Transverse colon (tissue), 4 donors: ENCODE data around the gene UVRAG. TPM values are rescaled to one million over a fixed set of nuclear protein-coding genes. Genes with fewer than 3 reads are reported as not detected.
"Not testable (repeated sequence)": the region's sequence is repeated elsewhere in the genome, so short reads cannot be mapped to it uniquely, and the experiment has no call there.

Experiments
- DNase-seq: peaks from one replicate; pipeline ENCODE4 v3.0.0-alpha.2; 2019
- H3K27ac ChIP-seq, 4 donors: fragments of 200-600 bp; sonication (generic); 2 replicates each; pipeline ENCODE4 v1.5.1; 2016 to 2018; ENCODE audit warnings: inconsistent platforms in 4 of 4
- H3K27me3 ChIP-seq: fragments of 200-600 bp; sonication (generic); 2 replicates; pipeline ENCODE4 v1.5.1; 2017; ENCODE audit warnings: inconsistent platforms
- H3K36me3 ChIP-seq, 4 donors: fragments of 200-600 bp; sonication (generic); 2 replicates each; pipeline ENCODE4 v1.5.1; 2017 to 2019; ENCODE audit warnings: inconsistent platforms in 4 of 4
- H3K4me1 ChIP-seq, 4 donors: fragments of 200-600 bp; sonication (generic); 2 replicates each; pipeline ENCODE4 v1.5.1; 2017 to 2020; ENCODE audit warnings: inconsistent platforms in 4 of 4
- H3K4me3 ChIP-seq, 4 donors: fragments of 200-600 bp; sonication (generic); 1 replicate in 1 of 4; 2 replicates in 3 of 4; pipeline versions ENCODE4 v1.5.1 to v1.6.1; 2017 to 2019; ENCODE audit warnings: inconsistent platforms in 4 of 4
- H3K9me3 ChIP-seq, 2 donors: fragments of 200-600 bp; sonication (generic); 2 replicates each; pipeline ENCODE4 v1.5.1; 2017 to 2019; ENCODE audit warnings: inconsistent platforms in 2 of 2
- CTCF ChIP-seq, 5 experiments: fragments of 200-600 bp in 3 of 5; fragments of 450-650 bp in 2 of 5; sonication (generic) in 3 of 5; IDR thresholded peaks; 1 replicate in 2 of 5; 2 replicates in 3 of 5; pipeline ENCODE4 v1.5.1; 2016 to 2017; ENCODE audit warnings: antibody characterized with exemption in 5 of 5, inconsistent platforms in 3 of 5, mild to moderate bottlenecking in 2 of 5, moderate library complexity in 1 of 5
- EP300 ChIP-seq: sonication (generic); formaldehyde crosslinking; IDR thresholded peaks from one replicate; pipeline ENCODE4 v1.6.1; 2017; ENCODE audit warnings: antibody characterized with exemption, low read depth
- POLR2A ChIP-seq: fragments of 450-650 bp; IDR thresholded peaks from one replicate; pipeline ENCODE4 v1.6.1; 2016; ENCODE audit warnings: antibody characterized with exemption, mild to moderate bottlenecking, moderate library complexity
- POLR2AphosphoS5 ChIP-seq, 3 donors: sonication (generic); formaldehyde crosslinking; IDR thresholded peaks; one replicate each; pipeline ENCODE4 v1.6.1; 2016; ENCODE audit warnings: antibody characterized with exemption in 3 of 3
- WGBS, 2 donors: methylation state at CpG; one replicate each; pipeline ENCODE4 v1.1.5; 2018; ENCODE audit warnings: low coverage in 1 of 2; 5-methylcytosine and 5-hydroxymethylcytosine counted together
- in situ Hi-C, 4 donors: fragments of 200-750 bp; cut with MboI; loops; one replicate each; pipeline versions ENCODE4 v1.15.0 to v1.15.1; 2017; ENCODE audit warnings: low sequenced_read_pairs in 3 of 4, low pct_ligation_motif_present in 1 of 4, low pct_unique_long_range_greater_than_20kb in 1 of 4
- intact Hi-C: fragments of 100-400 bp; cut with DNase I; formaldehyde crosslinking; loops from one replicate; pipeline ENCODE4 v1.15.1; 2023; ENCODE audit warnings: low total_unique reads
- total RNA-seq, 4 donors: library from RNA; depleted of rRNA; stranded (reverse); fragments of >200 nt; gene quantifications; one replicate each; pipeline ENCODE4 v1.1.0, GENCODE V29; 2016

UVRAG gene
- total RNA-seq, 4 donors from 2014 or later: 12.7 to 34.6 (median 19.3) TPM

GRCh38 chr11:76051937-76052336 is 236.9 kb downstream of the UVRAG start:
- Histone ChIP-seq H3K27ac (no peak overlapping the region), H3K4me1 (peaks cover 0 to 10% (median 0%) of the 10 kb centered on the region in 4 donors), H3K4me3 (no peak overlapping the region), H3K27me3 (no peaks in the 10 kb centered on the region), H3K9me3 (no peaks in the 10 kb centered on the region), H3K36me3 (no peaks in the 10 kb centered on the region)
- in situ Hi-C loops: no loop called here
- no peak for DNase-seq
- no peak for TF ChIP-seq EP300
- TF ChIP-seq POLR2A: no peak
- no peak for TF ChIP-seq CTCF (IDR thresholded peaks at IDR 0.05)
- TF ChIP-seq POLR2AphosphoS5 (IDR thresholded peaks at IDR 0.05): no peak
- 80 to 95% methylated on average over 2 of the region's 2 CpGs for WGBS, 2 donors
- intact Hi-C loops: no loop called here

DNA sequence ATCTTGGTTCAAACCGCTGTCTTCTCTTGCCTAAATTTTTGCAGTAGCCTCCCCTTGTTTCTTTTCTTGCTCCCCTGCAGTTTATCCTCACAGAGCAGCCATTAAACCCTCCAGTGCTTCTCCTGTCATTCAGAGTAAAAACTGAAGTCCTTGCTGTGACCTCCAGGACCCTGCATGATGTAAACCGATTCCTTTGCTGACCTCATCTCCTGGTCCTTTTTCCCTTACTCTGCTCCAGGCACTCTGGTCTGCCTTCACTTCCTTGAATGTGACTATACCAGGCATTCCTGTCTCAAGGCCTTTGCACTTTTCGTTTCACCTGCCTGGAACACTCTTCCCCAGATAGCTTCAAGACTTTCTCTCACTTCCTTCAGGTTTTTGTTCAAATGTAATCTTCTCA is 239.3 kb downstream of the UVRAG start:
- intact Hi-C loops (no loop called here), in situ Hi-C loops (no loop called here)
- Histone ChIP-seq H3K4me1 (peaks cover 0 to 10% (median 0%) of the 10 kb centered on the region in 4 donors), H3K27ac (no peak overlapping the region), H3K9me3 (no peaks in the 10 kb centered on the region), H3K27me3 (no peaks in the 10 kb centered on the region), H3K36me3 (no peaks in the 10 kb centered on the region), H3K4me3 (no peak overlapping the region)
- TF ChIP-seq POLR2AphosphoS5 (IDR thresholded peaks at IDR 0.05): no peak
- no peak for TF ChIP-seq CTCF (IDR thresholded peaks at IDR 0.05)
- TF ChIP-seq POLR2A: no peak
- no peak for TF ChIP-seq EP300
- WGBS, 2 donors: 92 to 94% methylated on average over 3 of the region's 3 CpGs
- DNase-seq: no peak

DNA sequence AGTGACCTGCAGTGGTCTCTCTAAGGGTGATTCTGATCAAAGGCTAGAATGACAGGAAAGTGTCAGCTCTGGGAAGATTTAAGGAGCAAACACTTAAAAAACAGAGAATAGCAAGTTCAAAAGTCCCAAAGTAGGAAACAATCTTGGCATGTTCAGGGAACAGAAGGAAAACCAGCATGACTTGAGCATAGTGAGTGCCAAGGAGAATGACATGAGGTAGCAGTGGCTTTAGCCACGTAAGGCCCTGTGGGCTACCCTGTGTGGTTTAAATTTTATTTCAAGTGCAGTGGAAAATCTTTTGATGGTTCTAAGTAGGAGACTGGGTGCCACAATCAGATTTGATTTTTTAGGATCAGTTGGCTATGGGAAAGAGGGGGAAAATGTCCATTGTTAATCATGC is 241.9 kb downstream of the UVRAG start:
- no peak for TF ChIP-seq POLR2A
- no peak for TF ChIP-seq CTCF (IDR thresholded peaks at IDR 0.05)
- no peak for TF ChIP-seq POLR2AphosphoS5 (IDR thresholded peaks at IDR 0.05)
- no peak for TF ChIP-seq EP300
- peaks cover 0 to 3% (median 0%) of the 10 kb centered on the region in 4 donors for H3K4me1 ChIP-seq
- no peaks in the 10 kb centered on the region for H3K27me3 ChIP-seq
- no peak for DNase-seq
- H3K9me3 ChIP-seq: no peaks in the 10 kb centered on the region
- H3K36me3 ChIP-seq: no peaks in the 10 kb centered on the region
- intact Hi-C loops: no loop called here
- H3K27ac ChIP-seq: no peak overlapping the region
- WGBS, 2 donors: 92 to 100% methylated on average over 1 of the region's 1 CpG
- in situ Hi-C loops: no loop called here
- H3K4me3 ChIP-seq: no peak overlapping the region

DNA sequence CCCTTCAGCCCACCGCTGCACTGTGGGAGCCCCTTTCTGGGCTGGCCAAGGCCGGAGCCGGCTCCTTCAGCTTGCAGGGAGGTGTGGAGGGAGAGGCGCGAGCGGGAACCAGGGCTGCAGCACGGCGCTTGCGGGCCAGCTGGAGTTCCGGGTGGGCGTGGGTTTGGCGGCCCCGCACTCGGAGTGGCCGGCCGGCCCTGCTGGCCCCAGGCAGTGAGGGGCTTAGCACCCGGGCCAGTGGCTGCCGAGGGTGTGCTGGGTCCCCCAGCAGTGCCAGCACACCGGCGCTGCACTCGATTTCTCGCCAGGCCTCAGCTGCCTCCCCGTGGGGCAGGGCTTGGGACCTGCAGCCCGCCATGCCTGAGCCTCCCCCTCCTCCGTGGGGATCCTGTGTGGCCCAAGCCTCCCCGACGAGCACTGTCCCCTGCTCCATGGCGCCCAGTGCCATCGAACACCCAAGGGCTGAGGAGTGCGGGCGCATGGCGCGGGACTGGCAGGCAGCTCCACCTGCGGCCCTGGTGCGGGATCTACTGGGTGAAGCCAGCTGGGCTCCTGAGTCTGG is 245.5 kb downstream of the UVRAG start:
- intact Hi-C loops, H3K27me3 ChIP-seq, H3K36me3 ChIP-seq, H3K9me3 ChIP-seq, in situ Hi-C loops, DNase-seq, H3K27ac ChIP-seq, H3K4me3 ChIP-seq, H3K4me1 ChIP-seq: not testable (repeated sequence)
- 97% methylated on average over 18 of the region's 35 CpGs; no CpG with 5 or more reads in 1 of the 2 donors for WGBS, 2 donors

DNA sequence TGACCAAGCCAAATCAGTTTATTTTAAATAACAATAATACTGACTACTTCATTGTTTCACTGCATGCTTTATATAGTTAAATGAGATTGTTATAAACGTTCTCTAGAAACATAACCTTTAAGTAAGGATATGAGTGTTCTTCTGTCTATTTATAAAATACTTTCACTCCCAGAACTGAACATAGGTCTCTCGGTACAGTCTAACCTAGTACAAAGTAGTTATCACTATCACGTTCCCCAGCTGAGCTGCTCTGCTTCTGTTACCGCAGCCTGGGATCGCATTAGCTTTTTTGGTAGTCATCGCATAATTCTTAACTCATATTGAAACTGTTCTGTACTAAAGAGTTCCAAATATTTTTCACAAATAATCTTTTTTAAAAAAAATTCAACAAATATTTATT is 247.7 kb downstream of the UVRAG start:
- peaks cover 0 to 9% (median 0%) of the 10 kb centered on the region in 4 donors for H3K36me3 ChIP-seq
- no peak overlapping the region for H3K27ac ChIP-seq
- no peaks in the 10 kb centered on the region for H3K4me1 ChIP-seq
- intact Hi-C loops: no loop called here
- TF ChIP-seq POLR2A (no peak), EP300 (no peak), POLR2AphosphoS5 (IDR thresholded peaks at IDR 0.05) (no peak), CTCF (IDR thresholded peaks at IDR 0.05) (no peak)
- no peaks in the 10 kb centered on the region for H3K27me3 ChIP-seq
- no peak overlapping the region for H3K4me3 ChIP-seq
- no peaks in the 10 kb centered on the region for H3K9me3 ChIP-seq
- in situ Hi-C loops: no loop called here
- no peak for DNase-seq
- WGBS, 2 donors: 84 to 90% methylated on average over 6 of the region's 6 CpGs
